Measurements from ENCODE around the gene KCNMA1.

Gene KCNMA1

DNA sequence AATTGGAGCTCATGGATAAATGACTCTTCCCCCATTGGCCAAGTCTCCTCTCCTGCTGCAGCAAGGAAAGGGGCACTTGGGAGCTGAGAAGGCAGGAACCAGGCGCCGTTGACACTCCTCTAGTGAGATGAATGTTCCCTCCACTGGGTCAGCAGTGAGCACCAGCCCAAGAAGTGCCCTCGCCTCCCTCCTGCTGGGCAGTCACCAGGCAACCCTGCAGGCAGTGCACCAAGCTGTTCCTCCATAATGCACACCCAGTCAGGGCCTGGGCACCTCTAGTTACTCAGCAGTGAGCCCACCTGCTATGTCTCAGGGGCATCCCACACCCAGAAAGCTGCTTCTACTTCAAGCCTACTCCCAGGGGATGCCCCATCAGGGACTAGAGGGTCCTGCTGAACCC is 84.3 kb downstream of the KCNMA1 start:
- DNase-seq = no peak

DNA sequence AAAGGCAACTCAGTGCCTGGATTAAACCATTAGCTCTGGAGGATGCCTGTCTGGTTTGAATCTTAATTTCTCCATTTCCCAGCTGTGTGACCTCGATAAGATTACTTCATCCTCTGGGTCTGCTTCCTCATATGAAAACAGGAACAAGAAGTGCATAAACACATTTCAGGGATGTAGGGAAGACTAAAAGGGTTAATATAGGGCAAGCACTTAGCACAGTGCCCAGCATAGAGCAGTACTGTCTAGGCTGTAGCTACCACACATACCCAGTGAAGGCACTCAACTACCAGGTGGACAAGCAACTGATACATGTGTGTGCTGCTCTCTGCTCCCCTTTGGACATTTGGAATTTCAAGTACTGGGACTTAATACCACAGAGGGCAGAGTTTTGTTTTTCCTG is 85.4 kb downstream of the KCNMA1 start:
- no peak for DNase-seq

DNA sequence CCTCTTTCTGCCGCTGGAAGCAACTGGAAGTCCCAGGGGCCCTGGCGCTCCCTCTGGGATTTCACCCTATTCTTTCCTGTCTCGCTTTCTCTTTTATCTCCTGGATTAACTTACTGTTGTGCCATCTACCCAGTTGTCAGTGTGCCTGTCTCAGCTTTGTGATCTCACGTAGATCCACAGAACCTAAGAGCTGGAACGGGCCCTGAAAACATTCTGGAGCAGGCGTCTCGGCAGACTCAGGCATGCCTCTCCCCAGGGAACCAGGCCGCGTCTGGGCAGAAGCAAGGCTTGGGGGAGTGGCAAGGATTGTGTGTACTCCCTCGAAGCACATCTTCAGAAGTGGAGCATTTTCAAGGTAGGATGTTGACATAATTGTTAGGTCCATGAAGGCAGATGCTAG is 87.2 kb downstream of the KCNMA1 start:
- no peak for DNase-seq

DNA sequence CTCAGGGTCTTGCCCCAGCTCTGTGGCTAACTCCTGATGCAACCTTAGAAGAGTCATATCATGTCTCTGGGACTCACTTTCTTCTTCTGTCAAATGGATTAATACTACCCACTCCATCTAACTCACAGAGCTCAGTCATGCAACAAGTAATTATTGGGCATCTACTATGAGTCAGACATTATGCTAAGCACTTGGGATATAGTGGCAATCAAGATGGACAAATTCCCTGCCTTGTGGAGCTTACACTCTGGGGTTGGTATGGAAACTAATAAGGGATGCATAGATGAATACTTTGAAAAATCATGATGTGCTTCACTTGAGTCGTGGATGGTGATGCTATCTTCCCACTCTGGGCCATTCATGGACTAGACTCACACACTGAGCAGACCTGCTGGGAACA is 88.9 kb downstream of the KCNMA1 start:
- DNase-seq = no peak

DNA sequence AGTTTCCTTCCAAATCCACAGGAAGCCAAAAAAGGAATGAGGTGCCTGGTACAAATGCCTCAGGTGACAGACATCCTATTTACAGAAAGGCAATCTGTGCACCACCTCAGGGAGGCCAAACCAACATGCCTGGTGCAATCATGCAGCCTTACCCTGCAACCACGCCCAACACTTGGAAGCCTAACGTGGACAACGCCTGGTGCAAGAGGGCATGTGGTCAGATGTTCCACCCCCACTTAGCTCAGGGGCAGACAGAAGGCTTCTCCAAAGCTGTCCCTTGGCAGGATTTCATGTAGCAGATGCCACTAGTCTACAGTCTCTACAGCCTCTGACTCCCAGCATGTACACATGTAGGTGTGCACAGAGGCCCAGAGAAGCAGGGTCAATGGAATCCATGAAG is 89.5 kb downstream of the KCNMA1 start:
- no peak for DNase-seq

DNA sequence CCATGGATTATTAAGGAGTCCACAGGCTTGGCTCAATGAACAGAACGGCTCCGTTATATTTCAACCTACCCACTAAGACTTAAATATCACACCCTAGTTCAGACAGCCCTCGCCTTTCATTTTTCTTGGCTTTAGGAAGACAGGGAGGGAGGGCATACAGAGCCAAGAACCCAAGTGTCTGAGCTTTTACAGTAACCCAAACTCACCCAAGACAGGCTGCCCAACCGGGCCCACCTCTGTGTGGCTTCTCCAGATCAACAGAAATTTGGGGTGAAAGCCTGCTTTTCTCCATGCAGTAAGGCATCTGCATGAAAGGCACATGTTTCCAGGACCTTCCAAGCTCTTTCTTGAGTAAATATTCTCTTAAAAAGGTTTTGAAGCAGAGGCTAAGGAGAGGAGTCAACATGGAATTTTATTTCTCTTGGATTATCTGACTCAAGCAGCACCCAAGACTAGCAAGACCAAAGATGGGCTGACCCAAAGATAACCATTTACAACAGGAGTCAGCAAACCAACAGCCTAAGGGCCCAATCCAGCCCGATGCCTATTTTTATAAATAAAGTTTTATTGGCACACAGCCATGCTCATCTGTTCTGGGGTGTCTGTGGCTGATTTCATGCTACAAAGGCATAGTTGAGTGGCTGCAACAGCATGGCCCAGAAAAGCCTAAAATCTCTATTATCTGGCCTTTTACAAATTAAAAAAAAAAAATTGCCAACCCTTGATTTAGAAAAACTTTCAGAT is 90.1 kb downstream of the KCNMA1 start:
- DNase-seq = no peak

DNA sequence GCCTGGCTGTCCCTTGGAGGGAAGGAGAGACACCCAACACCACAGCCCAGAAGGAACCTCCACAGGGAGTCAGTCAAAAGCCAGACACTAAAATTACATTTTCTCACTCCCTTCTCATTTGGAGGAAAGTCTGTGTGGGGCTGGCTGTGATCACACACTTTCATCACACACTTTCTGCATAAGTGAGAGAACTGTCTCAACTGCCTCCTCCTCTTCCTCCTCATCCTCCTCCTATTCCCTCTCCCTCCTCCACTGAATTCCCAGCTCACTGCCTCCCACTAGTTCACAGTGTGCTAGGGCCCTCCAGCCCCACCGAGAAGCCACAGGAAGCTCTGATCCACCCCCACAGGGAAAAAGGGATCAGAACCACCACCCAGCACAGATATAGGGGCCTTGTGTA is 91.6 kb downstream of the KCNMA1 start:
- DNase-seq = no peak

DNA sequence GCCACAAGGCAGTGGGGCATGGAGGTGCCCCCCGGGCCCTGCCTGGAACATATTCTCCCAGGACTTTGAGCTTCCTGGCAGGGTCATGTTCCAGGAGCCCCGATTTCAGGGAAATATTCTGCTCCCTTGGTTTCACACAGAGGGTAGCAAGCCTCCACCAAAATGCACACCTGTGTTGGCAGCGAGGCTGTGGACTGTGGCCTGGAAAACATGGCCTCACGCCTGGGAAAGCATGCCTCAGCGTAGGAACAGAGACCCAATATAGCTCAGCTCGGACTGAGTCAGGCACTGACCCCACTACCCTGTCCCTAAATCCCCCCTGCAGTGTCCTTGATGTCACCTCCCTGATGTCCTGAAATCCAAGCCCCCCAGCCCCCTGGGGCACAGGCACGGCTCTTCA is 92.0 kb downstream of the KCNMA1 start:
- no peak for DNase-seq

DNA sequence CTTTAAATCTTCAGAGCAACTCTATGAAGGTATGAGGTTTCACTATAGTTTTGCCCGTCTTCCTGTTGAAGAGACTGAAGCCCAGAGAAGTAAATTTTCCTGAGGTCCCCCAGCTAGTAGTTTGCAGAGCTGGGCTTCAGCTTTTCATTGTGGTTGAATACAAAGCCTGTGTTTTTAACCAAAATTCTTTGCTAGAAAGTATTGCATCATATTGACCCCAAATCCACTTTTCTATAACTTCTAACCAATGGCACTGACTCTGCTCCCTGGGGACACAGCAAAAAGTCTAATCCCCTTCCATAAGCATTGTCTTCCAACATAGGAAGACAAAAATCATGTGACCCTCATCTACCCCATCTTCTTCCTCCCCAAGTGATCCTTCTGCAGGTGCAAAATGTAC is 93.0 kb downstream of the KCNMA1 start:
- no peak for DNase-seq

DNA sequence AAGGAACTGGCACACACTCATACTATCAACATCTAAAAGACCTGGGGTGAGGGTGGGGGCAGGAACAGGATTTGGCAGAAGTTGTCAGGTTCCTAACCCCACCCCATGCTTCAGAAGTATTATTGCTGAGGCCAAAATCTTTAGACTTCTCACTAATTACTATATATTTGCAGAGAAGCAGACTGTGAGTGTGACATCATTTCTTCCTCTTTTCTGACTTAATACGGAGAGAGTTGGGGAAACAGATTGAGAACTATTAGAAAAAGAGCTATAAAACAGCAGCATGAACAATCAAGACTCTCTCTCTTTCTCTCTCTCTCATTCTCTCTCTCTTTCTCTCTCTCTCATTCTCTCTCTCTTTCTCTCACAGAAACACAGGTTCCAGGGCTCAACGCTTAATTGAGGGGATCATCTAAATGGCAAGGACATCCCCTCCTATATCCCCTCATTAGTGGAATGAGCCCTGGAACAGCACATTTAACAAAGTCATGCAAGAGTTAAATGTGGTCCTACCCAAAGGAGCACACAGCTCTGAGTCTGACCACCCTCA is 94.8 kb downstream of the KCNMA1 start:
- DNase-seq = no peak

DNA sequence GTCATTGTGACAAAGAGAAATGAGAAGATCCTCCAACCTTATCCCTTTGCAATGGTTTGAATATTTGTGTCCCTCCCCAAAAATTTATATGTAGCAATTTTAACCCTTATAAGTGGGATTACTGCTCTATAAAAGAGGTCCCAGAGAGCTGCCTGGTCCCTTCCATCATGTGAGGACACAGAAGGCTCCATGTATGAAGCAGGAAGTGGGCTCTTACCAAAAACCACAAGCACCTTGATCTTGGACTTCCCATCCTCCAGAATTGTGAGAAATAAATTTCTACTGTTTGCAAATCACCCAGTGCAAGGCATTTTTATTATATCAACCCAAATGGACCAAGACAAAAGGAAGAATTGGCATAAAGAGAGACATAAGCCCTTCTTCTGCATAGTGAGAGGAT is 95.7 kb downstream of the KCNMA1 start:
- DNase-seq = no peak

DNA sequence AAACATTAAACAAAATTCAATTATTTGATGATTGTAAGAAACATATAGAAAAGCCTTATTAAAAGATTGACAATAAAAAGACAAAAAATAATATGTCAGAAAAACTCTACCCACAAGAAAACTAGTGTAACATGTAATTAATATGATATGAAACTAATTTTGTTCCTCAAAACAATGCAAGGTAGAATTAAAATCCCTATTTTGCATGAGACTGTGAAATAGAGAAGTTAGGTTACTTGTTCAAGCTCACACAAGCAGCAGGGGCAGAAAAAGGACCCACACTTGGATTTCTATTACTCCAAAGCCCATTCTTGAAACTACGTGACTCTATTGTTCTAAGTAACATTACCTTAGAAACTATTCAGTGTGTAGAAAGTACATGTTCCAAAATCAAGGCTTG is 96.4 kb downstream of the KCNMA1 start:
- DNase-seq = no peak

DNA sequence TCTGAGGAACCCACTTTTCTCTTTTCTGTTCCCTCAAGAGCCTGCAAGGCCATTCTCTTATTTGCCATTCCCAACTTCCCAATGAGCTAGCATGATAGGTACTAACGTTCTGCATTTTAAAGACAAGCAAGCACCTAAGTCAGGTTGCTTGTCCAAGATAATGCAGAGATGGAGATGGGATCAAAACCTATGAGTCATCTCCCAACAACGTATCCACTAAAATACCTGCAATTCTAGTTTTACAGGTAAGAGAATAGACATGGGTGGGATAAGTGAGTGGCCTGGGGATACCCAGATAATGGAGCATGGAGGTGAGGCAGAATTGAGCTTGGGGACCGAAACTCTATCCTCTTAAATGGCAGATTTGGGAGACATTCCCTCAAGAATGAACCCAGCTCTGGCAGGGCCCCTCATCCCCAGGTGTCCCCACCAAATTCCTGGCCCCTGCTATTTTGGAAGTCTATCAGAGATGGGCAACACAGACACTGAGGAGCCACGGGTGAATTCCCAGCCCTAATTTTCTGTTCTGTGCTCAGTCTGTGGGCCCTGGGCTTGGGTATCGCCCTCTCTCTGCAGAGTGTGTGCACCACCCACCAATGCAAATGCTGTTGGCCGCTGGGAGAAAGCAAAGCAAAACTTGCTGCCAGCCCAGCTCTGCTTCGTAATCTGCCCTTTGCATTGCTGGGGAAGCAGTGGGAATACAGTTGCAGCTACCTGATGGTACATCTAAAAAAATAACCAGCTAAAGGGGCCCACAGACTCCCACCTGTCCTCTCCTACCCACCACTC is 98.3 kb downstream of the KCNMA1 start:
- no peak for DNase-seq

DNA sequence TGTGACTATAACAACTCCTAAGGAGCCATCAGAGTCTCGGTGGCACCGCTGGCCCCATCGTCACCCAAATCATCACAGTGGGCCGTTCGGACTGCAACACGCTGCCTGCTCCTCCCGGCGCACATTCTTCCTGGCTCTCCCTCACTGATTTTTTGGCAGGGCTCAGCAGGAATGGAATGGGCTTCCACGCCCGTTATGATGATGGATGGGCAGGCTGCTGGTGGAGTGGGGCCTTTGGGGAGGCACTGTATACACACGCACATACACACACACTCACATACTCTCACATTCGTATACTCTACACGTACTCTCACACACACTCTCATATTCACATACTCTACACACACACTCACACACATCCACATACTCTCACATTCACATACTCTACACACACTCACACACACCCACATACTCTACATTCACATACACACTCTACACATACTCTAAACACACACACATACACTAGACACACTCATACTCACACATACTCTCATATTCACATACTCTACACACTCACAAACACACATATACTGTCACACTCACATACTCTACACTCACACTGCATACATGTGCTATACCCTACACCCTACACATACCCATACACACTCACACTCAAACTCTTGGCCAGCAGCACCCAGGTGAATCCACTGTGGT is 99.8 kb downstream of the KCNMA1 start:
- DNase-seq = no peak

DNA sequence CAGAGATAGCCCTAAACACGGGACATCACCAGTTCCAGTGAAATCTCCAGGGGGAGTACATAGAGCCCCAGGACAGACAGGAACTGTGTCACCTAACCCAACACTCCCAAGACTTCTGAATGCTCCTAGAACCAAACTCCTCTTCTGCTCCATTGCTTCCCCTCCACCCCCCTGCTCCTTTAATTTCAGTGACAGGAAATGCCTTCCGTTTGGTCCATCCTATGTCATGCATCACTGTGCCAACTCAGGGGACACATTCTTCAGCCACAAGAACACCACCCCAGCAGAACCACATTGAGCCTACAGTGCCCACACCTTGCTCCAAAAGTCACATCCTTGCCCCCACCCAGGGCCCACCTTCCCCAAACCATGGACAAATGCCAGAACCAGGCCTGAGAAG is 100.5 kb downstream of the KCNMA1 start:
- no peak for DNase-seq

DNA sequence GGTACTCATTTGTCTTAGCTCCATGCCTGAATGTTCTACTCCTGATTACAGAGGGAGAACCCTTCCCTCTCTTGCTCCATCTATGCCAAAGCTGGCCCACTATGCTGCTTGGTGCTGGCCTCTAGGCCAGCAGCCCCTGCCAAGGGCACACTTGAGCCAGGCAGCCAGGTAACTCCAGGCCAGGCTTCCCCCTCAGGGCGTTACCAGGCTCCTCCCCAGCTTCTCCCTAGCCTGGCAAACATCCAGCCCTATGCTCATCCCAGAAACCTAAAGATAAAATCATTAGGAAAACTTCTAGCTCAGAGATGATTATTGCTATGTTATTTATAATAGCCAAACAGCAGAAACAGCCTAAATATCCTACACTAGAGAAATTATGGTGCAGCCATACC is 103.7 kb downstream of the KCNMA1 start:
- DNase-seq = no peak

DNA sequence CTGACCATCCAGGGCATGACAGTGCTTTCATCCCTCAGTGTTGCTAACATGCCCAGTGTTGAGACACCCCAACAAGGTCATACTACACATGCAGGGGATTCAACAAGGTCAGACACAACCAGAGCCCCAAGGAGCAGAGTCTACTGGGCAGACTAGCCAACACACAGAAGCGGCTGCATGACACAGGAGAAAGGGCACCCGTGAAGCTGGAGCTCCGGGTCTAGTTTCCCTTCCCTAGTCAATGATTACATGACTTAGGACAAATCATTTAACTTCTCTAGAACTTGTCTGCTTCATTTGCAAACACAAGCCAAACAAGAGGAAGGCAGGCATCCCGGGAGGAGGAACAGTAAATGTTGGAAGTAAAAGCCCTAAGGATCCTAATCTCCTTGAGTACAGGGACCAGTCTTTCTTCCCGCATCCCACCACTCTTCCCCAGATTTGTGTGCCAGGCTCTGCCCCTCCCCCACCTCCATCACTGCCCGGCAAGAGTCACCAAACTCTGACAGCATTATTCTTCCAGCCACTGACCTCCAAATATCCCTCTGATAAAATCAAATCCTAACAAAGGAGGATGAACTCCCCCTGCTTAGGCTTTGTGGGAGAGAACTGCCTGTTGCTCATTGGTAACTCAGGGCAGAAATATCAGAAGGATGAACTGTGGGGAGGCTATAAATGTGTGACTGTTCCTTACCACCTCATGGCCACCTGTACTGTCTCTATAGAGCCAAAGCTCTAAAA is 104.3 kb downstream of the KCNMA1 start:
- DNase-seq = no peak

DNA sequence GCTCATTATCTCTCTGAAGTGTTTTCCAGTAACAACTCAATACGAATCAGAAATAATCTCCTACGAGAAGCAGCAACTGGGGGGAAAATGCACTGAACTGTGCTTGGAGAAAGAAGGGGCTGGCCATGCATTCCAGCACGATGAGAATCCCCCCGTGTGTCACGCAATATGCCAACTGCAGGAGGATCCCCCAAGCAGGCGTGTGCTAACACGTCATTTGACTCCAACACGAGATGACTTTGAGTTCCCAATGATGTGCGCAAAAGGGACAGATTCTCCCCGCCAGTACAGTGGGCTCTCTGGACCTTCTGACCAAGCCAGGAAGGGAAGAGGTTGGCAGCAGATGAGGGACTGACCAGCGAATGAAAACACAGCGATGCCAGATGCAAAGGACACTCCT is 105.5 kb downstream of the KCNMA1 start:
- no peak for DNase-seq

DNA sequence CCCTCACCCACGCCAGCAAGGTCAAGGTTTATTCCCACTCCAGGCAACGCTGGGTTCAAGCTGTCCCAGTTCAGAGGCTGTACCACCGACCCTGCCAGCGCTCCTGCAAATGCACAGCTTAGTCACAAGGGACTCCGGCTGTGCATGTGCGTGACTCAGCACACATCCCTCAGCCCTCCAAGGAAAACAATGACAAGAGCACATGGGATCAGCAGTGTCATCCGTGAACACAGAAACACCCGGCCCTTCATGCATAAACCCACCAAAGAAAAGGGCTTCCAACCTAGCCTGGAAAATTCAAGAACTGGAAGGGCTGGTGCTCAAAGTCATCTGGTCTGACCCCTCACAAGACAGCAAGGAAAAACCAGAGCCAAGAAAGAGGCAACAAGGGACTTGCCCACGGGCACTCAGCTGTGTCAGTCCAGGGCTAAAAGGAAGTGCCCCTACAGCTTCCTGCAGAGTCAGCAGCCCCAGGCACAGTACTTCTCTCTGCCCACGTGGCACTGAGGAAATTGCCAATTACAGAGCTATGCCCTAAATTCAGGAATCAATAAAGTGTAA is 106.1 kb downstream of the KCNMA1 start:
- no peak for DNase-seq

DNA sequence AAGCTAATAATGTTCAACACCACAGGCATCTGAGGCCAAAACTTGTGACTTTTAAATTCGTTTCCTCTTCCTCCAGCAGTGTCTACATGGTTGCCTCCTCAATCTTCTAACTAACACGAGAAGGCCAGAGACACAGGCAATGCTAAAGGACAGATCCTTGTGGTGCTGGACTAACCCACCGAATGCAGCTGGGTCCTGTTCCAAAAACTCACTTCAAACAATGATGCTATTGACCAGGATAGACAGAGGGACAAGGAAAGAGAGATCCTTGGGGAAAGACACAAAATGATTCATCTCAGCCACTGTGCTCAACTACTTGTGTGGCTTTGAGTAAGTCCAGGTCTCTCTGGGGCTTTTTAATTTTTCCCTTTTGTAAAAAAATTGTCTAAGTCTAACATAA is 107.6 kb downstream of the KCNMA1 start:
- DNase-seq = no peak

DNA sequence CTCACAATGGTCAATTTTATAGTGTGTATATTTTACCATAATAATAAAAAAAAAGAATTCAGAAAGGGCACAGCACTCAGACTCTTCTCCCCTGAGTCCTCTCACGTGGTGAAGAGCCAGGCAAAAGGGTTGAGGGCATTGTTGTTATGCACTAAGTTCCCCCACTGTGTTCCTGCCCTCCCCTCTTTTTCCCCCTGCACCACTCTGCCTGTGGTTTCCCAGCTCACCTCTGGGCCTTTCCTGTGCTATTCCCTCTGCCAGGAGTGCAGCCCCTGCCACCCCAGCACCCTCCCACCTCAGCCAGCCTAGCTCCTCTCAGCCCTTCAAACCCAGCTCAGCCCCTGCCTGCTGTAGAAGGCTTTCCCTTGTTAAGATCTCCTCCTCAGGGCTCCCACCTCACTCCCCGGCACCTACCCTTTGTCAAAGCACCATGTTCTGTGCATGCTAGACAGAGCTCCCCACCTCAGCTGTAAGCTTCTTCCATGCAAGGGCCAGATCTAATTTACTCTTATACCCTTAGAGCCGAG is 108.5 kb downstream of the KCNMA1 start:
- DNase-seq = no peak

DNA sequence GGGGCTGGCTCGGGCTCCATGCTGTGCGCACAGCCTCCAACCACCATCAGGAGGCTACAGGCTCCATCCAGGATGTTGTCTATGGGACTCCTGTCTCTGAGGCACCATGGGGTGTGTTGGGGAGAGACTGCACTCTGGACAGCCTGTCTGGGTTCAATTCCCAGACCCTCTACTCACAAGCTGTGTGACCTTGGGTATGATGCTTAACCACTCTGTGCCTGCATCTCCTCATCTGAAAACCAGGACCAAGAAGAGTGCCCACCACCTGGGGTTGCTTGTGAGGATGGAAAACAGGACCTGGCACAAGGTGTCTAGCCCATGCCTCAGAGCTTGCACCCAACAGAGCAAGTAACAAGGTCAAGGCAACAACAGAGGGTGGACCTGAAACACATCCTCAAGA is 109.8 kb downstream of the KCNMA1 start:
- no peak for DNase-seq
